GM21423 (cell line): ENCODE measurements around the gene PCDH10.

Experiments
- ATAC-seq: cut with Tn5 transposase; IDR thresholded peaks from one replicate; pipeline ENCODE4 v1.9.1; 2021; ENCODE audit warnings: mild to moderate bottlenecking, moderate library complexity; ENCODE audit not compliant: unreplicated experiment

Gene PCDH10

GRCh38 chr4:133148690-133149363 lies at the start of gene PCDH10:
Gene PCDH10 (plus strand): TSS chr4:133149294. CDS start chr4:133150141, 847 bp downstream.
- peak; percentile 78 for ATAC-seq

- ATAC-seq: no peak
Observed at GRCh38 chr4:133102043-133102442, 47.1 kb upstream of the PCDH10 start.

- ATAC-seq: no peak
Observed at GRCh38 chr4:133102612-133103409, 46.3 kb upstream of the PCDH10 start.

GRCh38 chr4:133112641-133113040 lies 36.5 kb upstream of the PCDH10 start:
- no peak for ATAC-seq

GRCh38 chr4:133124746-133125145 lies 24.3 kb upstream of the PCDH10 start:
- no peak for ATAC-seq

GRCh38 chr4:133127500-133127899 lies 21.6 kb upstream of the PCDH10 start:
- no peak for ATAC-seq

- no peak for ATAC-seq
Observed at GRCh38 chr4:133129237-133129636, 19.9 kb upstream of the PCDH10 start.

GRCh38 chr4:133130171-133130570 lies 18.9 kb upstream of the PCDH10 start:
- ATAC-seq: no peak

GRCh38 chr4:133131829-133132460 lies 17.1 kb upstream of the PCDH10 start:
- no peak for ATAC-seq

- ATAC-seq: no peak
Observed at GRCh38 chr4:133136833-133137232, 12.3 kb upstream of the PCDH10 start.

GRCh38 chr4:133137571-133137970 lies 11.5 kb upstream of the PCDH10 start:
- ATAC-seq: no peak

- no peak for ATAC-seq
Observed at GRCh38 chr4:133143775-133144430, 5.2 kb upstream of the PCDH10 start.

- no peak for ATAC-seq
Observed at GRCh38 chr4:133145241-133145640, 3.9 kb upstream of the PCDH10 start.

GRCh38 chr4:133145758-133146573 lies 3.1 kb upstream of the PCDH10 start:
- ATAC-seq: no peak

GRCh38 chr4:133146574-133147241 lies 2.4 kb upstream of the PCDH10 start:
- ATAC-seq: peak; percentile 39

- ATAC-seq: no peak
Observed at GRCh38 chr4:133147286-133147821, 1.7 kb upstream of the PCDH10 start.

- ATAC-seq: no peak
Observed at GRCh38 chr4:133147921-133148689, 989 bp upstream of the PCDH10 start.

GRCh38 chr4:133149364-133149695 lies 236 bp downstream of the PCDH10 start:
- no peak for ATAC-seq

GRCh38 chr4:133149932-133150471 lies 908 bp downstream of the PCDH10 start:
- ATAC-seq: no peak
